GM18951 (cell line): ENCODE data around the gene RGS3.

Experiments
- POLR2A ChIP-seq: IDR thresholded peaks from 4 replicates; pipeline ENCODE4 v1.6.1; 2011; ENCODE audit warnings: mild to moderate bottlenecking; ENCODE audit not compliant: insufficient read length, insufficient read depth; ENCODE audit errors: extremely low read depth
- in situ Hi-C: fragments of 300-500 bp; cut with MboI; formaldehyde crosslinking; loops from one replicate; pipeline ENCODE4 v1.12.0; 2022; ENCODE audit warnings: low sequenced_read_pairs, mixed read lengths, inconsistent platforms; ENCODE audit not compliant: unreplicated experiment

Gene RGS3

GRCh38 chr9:113578882-113579282, 115.4 kb downstream of the RGS3 start:
- in situ Hi-C loops: no loop called here

DNA sequence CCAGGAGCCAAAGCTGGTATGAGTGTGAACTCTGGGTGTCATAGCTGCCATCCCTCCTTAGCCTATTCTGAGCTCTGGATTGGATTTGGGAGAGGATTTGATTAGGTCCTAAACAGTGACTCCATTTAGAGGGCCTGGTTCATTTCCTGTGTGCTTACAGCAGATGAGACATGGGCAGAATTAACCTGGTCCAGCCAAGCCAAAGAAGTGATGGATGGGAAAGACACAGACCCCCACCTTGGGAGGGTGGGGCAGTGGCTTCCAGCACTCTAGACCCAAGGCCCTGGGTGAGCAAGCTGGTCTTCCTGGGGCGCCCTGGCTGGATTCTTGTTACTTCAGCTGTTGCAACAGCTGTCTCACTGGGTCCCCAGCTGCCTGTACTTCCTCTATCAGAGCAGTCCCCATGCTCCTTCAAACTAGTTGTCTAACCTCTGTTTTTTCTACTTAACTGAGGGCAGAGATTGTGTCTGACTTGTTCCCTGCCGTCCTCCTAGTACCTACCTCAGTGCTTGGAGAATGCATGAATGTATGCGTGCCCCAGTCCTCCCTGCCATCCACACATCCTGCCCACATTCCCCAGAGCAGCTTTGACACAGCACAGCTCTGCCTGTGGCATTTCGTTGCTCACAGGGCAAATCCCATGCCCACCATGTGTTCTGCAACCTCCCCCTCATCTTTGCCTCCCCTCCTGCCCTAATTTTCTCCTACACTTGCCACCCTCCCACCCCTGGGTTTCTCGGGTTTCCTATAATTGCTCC, 115.9 kb downstream of the RGS3 start:
- in situ Hi-C loops: no loop called here
- TF ChIP-seq POLR2A: no peak

More at GRCh38 chr9:113578882-113579282, 115.4 kb downstream of the RGS3 start:
- no peak for TF ChIP-seq POLR2A

DNA sequence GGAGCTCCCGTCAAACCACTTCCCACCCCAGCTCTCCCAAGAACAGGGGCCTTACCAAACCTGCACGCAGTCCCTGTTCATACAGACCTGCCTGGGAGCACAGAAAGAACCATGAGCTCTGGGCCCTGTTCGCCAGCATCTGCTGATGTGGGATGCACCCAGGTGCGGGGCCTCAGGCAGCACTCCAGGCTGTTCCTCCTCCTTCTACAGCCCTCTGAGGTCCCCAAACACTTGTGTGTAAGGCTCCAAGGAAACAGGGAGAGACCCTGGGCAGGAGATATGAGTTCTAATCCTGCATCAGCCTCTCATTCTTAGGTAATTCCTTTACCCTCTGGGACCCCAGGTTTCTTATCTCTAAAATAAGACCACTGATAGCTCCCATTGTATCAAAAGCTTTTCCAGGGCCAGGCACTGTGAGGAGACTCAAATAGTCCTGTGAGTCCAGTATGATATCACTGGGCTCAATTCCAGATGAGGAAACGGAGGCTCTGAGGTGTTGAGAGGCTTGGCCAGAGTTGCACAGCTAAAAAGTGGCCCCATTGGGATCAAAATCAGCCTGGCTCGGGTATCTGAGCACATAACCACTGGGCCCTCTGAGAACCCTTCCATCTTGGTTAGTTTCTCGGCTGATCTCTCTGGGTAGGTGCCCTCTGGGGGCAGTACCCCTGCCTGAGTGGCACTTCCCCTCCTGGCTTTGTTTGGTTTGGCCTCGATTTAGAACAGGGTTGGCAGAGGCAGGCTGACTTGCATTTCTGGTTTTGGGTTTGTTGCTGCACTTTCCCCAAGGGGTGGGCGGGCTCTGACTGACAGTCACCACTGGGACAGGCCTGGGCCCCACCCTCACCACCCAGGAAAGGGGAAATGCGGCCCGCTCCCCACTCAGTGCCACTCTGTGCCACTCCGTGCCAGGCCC, 116.8 kb downstream of the RGS3 start:
- in situ Hi-C loops: no loop called here
- TF ChIP-seq POLR2A: peak; percentile 11

DNA sequence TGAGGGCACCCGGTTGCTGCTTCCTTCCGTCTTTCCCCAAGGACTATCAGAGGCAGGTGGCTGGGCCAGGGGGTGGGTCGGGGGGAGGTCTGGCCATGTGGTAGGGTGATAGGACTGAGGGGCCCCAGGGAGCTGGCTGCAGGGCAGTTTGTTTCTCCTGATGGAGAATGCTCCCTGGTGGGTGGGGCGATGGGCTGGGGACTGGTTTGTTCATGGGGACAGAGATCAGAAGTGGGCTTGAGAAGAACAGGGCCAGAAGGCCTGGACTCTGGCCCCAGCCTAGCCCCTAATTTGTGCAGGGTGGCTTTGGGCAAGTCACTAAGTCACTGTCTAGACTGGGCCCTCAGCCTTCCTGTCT, 117.4 kb downstream of the RGS3 start:
- in situ Hi-C loops: no loop called here
- TF ChIP-seq POLR2A: no peak

- in situ Hi-C loops: no loop called here
- no peak for TF ChIP-seq POLR2A
These were observed 118.6 kb downstream of the RGS3 start for GRCh38 chr9:113581865-113582697.

DNA sequence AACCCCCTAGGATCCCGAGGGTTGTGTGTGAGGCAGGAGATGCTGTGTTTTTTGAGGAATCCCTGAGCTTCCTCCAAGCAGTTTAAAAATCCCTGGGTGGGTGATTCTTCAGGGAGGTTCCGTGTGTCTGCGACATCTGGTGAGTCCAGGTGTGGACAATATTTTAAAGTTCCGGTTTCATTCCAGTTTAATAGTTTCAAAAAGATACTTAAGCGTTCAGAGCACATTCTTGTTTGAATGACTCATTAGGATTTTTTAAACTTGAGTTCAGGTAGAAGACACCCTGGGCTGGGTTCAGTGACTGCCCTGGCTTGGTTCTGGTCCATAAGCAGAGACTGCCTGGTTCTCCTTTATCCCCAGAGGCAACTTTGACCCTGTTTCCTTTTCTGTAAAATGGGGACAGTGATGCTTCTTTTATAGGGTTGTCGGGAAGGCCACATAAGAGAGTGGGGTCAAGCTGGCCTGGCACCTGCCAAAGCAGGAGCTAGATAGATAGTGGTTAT, 119.2 kb downstream of the RGS3 start:
- TF ChIP-seq POLR2A: no peak
- in situ Hi-C loops: no loop called here

DNA sequence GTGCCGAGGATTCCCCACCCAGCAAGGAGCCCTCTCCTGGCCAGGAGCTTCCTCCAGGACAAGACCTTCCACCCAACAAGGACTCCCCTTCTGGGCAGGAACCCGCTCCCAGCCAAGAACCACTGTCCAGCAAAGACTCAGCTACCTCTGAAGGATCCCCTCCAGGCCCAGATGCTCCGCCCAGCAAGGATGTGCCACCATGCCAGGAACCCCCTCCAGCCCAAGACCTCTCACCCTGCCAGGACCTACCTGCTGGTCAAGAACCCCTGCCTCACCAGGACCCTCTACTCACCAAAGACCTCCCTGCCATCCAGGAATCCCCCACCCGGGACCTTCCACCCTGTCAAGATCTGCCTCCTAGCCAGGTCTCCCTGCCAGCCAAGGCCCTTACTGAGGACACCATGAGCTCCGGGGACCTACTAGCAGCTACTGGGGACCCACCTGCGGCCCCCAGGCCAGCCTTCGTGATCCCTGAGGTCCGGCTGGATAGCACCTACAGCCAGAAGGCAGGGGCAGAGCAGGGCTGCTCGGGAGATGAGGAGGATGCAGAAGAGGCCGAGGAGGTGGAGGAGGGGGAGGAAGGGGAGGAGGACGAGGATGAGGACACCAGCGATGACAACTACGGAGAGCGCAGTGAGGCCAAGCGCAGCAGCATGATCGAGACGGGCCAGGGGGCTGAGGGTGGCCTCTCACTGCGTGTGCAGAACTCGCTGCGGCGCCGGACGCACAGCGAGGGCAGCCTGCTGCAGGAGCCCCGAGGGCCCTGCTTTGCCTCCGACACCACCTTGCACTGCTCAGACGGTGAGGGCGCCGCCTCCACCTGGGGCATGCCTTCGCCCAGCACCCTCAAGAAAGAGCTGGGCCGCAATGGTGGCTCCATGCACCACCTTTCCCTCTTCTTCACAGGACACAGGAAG, 120.2 kb downstream of the RGS3 start:
- no peak for TF ChIP-seq POLR2A
- in situ Hi-C loops: no loop called here

DNA sequence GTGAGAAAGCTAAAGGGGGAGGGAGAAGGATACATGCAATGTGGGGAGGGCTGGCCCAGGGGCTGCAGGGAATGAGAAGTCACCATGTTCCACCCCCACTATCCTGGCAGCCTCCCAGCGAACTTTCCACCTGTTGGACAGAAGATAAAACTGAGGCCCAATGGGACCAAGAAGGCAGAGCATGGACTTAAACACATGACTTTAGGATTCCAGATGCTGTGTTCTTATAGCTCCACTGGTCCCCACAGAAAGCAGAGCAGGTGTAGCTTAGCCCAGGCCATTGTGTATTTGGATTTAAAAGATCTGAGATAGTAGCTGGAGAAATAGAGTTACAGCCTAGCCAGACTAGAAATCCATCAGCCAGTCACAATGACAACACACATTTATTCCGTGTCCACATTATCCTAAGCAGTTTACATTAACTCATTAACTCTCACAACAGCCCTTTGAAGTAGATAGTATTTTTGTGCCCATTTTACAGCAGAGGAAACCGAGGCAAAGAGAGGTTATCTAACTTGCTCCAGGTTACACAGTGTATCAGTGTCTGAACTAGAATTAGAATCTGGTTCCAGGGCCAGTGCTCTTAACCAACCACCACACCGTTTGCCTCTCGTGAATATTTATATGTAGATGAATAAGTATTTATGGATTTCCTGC, 121.0 kb downstream of the RGS3 start:
- no peak for TF ChIP-seq POLR2A
- in situ Hi-C loops: no loop called here

GRCh38 chr9:113585085-113585442, 121.5 kb downstream of the RGS3 start:
- no peak for TF ChIP-seq POLR2A
- in situ Hi-C loops: no loop called here

DNA sequence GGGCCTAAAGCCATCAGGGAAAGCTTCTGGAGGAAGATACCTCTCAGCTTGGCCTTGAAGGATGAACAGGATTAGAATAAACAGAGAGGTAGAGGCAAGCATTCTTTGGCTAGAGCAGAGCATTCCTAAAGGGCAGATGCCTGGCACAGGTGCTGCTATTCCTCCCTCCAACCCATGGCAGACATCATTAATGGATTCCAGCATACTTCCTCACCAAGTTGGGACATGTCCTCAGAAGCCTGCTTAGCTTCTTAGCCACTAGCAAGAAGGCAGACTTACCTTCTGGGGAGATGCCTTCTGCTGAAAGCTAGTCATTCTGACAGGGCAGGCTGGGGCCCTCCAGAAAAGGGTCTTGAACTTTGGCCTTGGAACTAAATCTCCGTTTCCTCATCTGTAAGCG, 122.0 kb downstream of the RGS3 start:
- in situ Hi-C loops: no loop called here
- TF ChIP-seq POLR2A: no peak

DNA sequence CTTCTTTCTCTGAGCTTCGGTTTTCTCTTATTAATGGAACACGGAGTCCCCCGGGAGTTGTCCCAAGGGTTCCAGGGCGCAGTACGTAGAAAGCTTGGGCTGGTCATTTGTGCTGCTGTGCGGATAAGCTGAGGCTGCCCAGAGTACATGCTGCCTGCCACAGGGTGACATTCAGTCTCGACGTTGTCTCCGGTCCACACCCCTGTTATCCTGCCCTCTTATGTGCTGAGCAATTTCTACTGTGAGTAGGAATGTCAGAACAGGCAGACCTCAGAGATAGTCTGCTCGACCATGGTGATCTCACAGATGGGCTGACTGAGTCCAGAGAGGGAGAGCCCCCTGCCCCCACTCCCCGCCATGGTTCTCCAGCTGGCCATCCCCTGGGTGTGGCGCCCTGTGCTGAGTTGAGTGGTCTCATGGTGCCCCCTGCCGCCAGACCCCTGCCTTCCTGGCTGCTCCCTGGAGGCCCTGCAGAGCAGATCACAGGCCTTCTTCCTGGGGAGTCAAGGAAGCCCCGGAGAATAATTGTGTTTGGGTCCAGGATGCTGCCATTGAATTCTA, 124.0 kb downstream of the RGS3 start:
- TF ChIP-seq POLR2A: no peak
- in situ Hi-C loops: no loop called here
